HepG2 (cell line): ENCODE data around the gene ACAN. TPM values are rescaled to one million over a fixed set of nuclear protein-coding genes. Genes with fewer than 3 reads are reported as not detected.

Source experiments
- ATAC-seq: fragments of 200-7000 bp; cut with Tn5 transposase; 3 replicates; pipeline ENCODE4 v1.9.1; 2020; ENCODE audit warnings: mild to moderate bottlenecking, moderate library complexity
- BruUV-seq: library from RNA; stranded (reverse); fragments of 400-500 nt; replicated peaks from 2 replicates; lab custom pipeline; 2021; lab: Mats Ljungman, UMichigan
- CTCF ChIA-PET: fragments of 300-600 bp; formaldehyde crosslinking; extraction: SDS; loops from one replicate; lab custom pipeline; 2021; ENCODE audit warnings: low total read pairs, inconsistent platforms, low intra/inter-chr PET ratio; lab: Yijun Ruan, JAX
- POLR2A ChIA-PET: fragments of 350-600 bp; sonication (Branson Sonifier 250); formaldehyde crosslinking; loops from one replicate; lab custom pipeline; 2020; ENCODE audit warnings: antibody characterized with exemption, inconsistent platforms; lab: Yijun Ruan, JAX
- DNase-seq: peaks from one replicate; pipeline ENCODE4 v3.0.0-alpha.2; 2015; ENCODE audit warnings: low spot score
- FAIRE-seq: peaks from 3 replicates; lab custom pipeline; 2011; peaks lifted over from hg19 to GRCh38; lab: Jason Lieb, UNC
- H2AFZ ChIP-seq: one replicate; pipeline ENCODE4 v1.6.1; 2011; ENCODE audit warnings: low read length, inconsistent platforms
- H3K27ac ChIP-seq: fragments of 300-600 bp; 3 replicates; pipeline ENCODE4 v1.8.0; 2011; ENCODE audit warnings: mixed run types, mild to moderate bottlenecking, mixed read lengths, low read length, inconsistent platforms; ENCODE audit not compliant: insufficient read depth; ENCODE audit errors: extremely low read length
- H3K27me3 ChIP-seq, 2 experiments: fragments of 200-600 bp in 1 of 2; 2 replicates in 1 of 2; 3 replicates in 1 of 2; pipeline versions ENCODE4 v1.6.0 to v1.8.0; 2011; ENCODE audit warnings: low read length in 2 of 2, mild to moderate bottlenecking in 2 of 2, moderate library complexity in 2 of 2, inconsistent platforms in 1 of 2; ENCODE audit not compliant: insufficient read depth in 2 of 2, control insufficient read depth in 1 of 2
- H3K36me3 ChIP-seq, 2 experiments: fragments of 200-600 bp in 1 of 2; replicated peaks in 1 of 2; 2 replicates in 1 of 2; 3 replicates in 1 of 2; pipeline versions ENCODE4 v1.5.1 to v1.8.0; 2011; ENCODE audit warnings: low read length in 2 of 2, inconsistent platforms in 1 of 2; ENCODE audit not compliant: insufficient read depth in 2 of 2, control insufficient read depth in 1 of 2
- H3K4me1 ChIP-seq: 2 replicates; pipeline ENCODE4 v1.5.1; 2012; ENCODE audit warnings: low read length, inconsistent platforms; ENCODE audit not compliant: insufficient read depth
- H3K4me2 ChIP-seq: 2 replicates; pipeline ENCODE4 v1.6.0; 2011; ENCODE audit warnings: low read depth, low read length, inconsistent platforms
- H3K4me3 ChIP-seq, 3 experiments: fragments of 200-600 bp in 1 of 3; sonication (generic), shearing (Covaris generic) in 1 of 3; replicated peaks in 1 of 3; 2 replicates each; pipeline ENCODE4 v1.5.1; 2011 to 2016; ENCODE audit warnings: low read length in 3 of 3, inconsistent platforms in 2 of 3, low read depth in 2 of 3, mild to moderate bottlenecking in 2 of 3, control low read depth in 1 of 3, mixed read lengths in 1 of 3; ENCODE audit not compliant: insufficient read depth in 1 of 3
- H3K79me2 ChIP-seq: one replicate; pipeline ENCODE4 v1.6.1; 2011; ENCODE audit warnings: low read length, inconsistent platforms; ENCODE audit not compliant: insufficient read depth
- H3K9ac ChIP-seq: 2 replicates; pipeline ENCODE4 v1.6.0; 2011; ENCODE audit warnings: mild to moderate bottlenecking, low read depth, low read length, inconsistent platforms; ENCODE audit not compliant: insufficient read depth
- H3K9me3 ChIP-seq: 2 replicates; pipeline ENCODE4 v1.5.1; 2012; ENCODE audit warnings: mild to moderate bottlenecking, low read length
- H4K20me1 ChIP-seq: 2 replicates; pipeline ENCODE4 v1.6.0; 2011; ENCODE audit warnings: inconsistent platforms, mild to moderate bottlenecking, low read length, moderate library complexity; ENCODE audit not compliant: insufficient read depth
- NCOA5 ChIP-seq: sonication (generic); formaldehyde crosslinking; IDR thresholded peaks from 2 replicates; pipeline ENCODE4 v1.4.0; 2020; ENCODE audit warnings: missing genetic modification reagents
- SETDB1 ChIP-seq: sonication (generic); formaldehyde crosslinking; IDR thresholded peaks from 2 replicates; pipeline ENCODE4 v1.5.1; 2020; ENCODE audit warnings: missing genetic modification reagents, mild to moderate bottlenecking, borderline replicate concordance
- ZFAT ChIP-seq: sonication (generic); formaldehyde crosslinking; conservative IDR thresholded peaks from 2 replicates; pipeline ENCODE4 v1.8.1; 2023; ENCODE audit warnings: missing genetic modification reagents, inconsistent platforms
- ZNF44 ChIP-seq: sonication (generic); formaldehyde crosslinking; IDR thresholded peaks from 2 replicates; pipeline ENCODE4 v1.5.1; 2020; ENCODE audit warnings: mild to moderate bottlenecking, missing genetic modification reagents
- ZNF589 ChIP-seq: sonication (generic); formaldehyde crosslinking; conservative IDR thresholded peaks from 2 replicates; pipeline ENCODE4 v1.8.0; 2022; ENCODE audit warnings: mild to moderate bottlenecking, moderate library complexity, missing genetic modification reagents
- ZNF879 ChIP-seq: sonication (generic); formaldehyde crosslinking; IDR thresholded peaks from 2 replicates; pipeline ENCODE4 v1.8.1; 2023; ENCODE audit warnings: missing genetic modification reagents
- WGBS: methylation state at CpG from one replicate; pipeline ENCODE4 v1.1.6; 2017; ENCODE audit warnings: low lambda C conversion rate; 5-methylcytosine and 5-hydroxymethylcytosine counted together
- in situ Hi-C: cut with HindIII; loops from 2 replicates; pipeline ENCODE4 v1.10.0; 2017; ENCODE audit warnings: low pct_unique_long_range_greater_than_20kb; ENCODE audit not compliant: extremely low pct_ligation_motif_present
- intact Hi-C: fragments of 100-400 bp; cut with micrococcal nuclease; formaldehyde crosslinking; loops from one replicate; pipeline ENCODE4 v1.10.0; 2022; ENCODE audit not compliant: unreplicated experiment
- polyA plus RNA-seq, 8 experiments: library from polyadenylated mRNA; depleted of rRNA in 3 of 8; stranded (reverse) in 7 of 8; unstranded in 1 of 8; fragments of >200 nt; fragmentation: Illumina TruSeq in 4 of 8; extraction: Trizol in 4 of 8; gene quantifications; 2 replicates each; pipeline versions ENCODE4 v1.2.1 to v1.2.3, GENCODE V29; 2011 to 2016; ENCODE audit warnings: low read depth in 4 of 8, missing spikeins in 1 of 8, mixed read lengths in 1 of 8; ENCODE audit not compliant: insufficient read depth in 1 of 8
- total RNA-seq, 5 experiments: library from RNA; depleted of rRNA; stranded (reverse); fragments of >200 nt; fragmentation: Illumina TruSeq; extraction: Trizol; gene quantifications; 2 replicates each; pipeline ENCODE4 v1.2.3, GENCODE V29; 2016; ENCODE audit warnings: low read depth in 1 of 5
- TF ChIP-seq, protein P1 (sequence below): IDR thresholded peaks from 2 replicates; pipeline ENCODE4 v1.6.1; 2016; ENCODE audit warnings: mild to moderate bottlenecking, missing biosample characterization, missing genetic modification reagents
- TF ChIP-seq, protein P2 (sequence below): IDR thresholded peaks from 2 replicates; pipeline ENCODE4 v1.6.1; 2016; ENCODE audit warnings: missing biosample characterization, missing genetic modification reagents, low read depth
- TF ChIP-seq, protein P3 (sequence below): fragments of 450-650 bp; IDR thresholded peaks from 2 replicates; pipeline ENCODE4 v1.6.1; 2017
- TF ChIP-seq, protein P4 (sequence below): sonication (generic); formaldehyde crosslinking; IDR thresholded peaks from 2 replicates; pipeline ENCODE4 v1.4.0; 2020; ENCODE audit warnings: mild to moderate bottlenecking, missing genetic modification reagents

Gene ACAN
- total and polyA plus RNA-seq, 2 of the 13 experiments (the other 11 are each of a cell fraction or from before 2014, with no cell fraction given): not detected

DNA sequence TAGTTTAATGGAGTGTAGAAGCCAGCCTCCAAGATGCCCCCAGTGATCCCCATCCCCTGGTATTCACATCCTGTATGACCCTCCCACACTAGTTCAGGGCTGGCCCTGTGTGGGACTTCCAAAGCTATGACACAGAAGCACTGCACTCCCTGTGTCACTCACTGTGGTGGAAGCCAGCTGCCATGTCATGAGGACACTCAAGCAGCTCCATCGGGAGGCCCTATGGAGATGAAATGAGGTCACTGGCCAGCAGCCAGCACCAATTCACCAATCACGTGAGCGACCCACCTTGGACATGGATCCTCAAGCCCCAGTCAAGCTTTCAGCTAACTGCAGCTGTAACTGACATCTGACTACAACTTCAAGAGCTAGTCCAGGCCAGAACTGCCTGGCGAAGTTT is 3.9 kb upstream of the ACAN start (continued):
- TF ChIP-seq, protein P1, sequence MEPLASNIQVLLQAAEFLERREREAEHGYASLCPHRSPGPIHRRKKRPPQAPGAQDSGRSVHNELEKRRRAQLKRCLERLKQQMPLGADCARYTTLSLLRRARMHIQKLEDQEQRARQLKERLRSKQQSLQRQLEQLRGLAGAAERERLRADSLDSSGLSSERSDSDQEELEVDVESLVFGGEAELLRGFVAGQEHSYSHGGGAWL: no peak
- no peak for TF ChIP-seq ZFAT
- TF ChIP-seq, protein P2, sequence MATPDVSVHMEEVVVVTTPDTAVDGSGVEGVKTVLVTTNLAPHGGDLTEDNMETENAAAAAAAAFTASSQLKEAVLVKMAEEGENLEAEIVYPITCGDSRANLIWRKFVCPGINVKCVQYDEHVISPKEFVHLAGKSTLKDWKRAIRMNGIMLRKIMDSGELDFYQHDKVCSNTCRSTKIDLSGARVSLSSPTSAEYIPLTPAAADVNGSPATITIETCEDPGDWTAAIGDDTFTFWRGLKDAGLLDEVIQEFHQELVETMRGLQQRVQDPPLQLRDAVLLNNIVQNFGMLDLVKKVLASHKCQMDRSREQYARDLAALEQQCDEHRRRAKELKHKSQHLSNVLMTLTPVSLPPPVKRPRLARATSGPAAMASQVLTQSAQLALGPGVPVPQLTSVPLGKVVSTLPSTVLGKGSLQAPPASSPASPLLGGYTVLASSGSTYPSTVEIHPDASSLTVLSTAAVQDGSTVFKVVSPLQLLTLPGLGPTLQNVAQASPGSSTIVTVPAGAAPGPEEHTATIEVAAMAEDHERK (CRISPR knock-in tag): no peak
- TF ChIP-seq ZNF44 (CRISPR knock-in tag): no peak
- TF ChIP-seq ZNF589 (CRISPR knock-in tag): no peak
- TF ChIP-seq NCOA5 (CRISPR knock-in tag): no peak
- TF ChIP-seq, protein P3, sequence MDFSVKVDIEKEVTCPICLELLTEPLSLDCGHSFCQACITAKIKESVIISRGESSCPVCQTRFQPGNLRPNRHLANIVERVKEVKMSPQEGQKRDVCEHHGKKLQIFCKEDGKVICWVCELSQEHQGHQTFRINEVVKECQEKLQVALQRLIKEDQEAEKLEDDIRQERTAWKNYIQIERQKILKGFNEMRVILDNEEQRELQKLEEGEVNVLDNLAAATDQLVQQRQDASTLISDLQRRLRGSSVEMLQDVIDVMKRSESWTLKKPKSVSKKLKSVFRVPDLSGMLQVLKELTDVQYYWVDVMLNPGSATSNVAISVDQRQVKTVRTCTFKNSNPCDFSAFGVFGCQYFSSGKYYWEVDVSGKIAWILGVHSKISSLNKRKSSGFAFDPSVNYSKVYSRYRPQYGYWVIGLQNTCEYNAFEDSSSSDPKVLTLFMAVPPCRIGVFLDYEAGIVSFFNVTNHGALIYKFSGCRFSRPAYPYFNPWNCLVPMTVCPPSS: no peak
- TF ChIP-seq ZNF879 (CRISPR knock-in tag): no peak

DNA sequence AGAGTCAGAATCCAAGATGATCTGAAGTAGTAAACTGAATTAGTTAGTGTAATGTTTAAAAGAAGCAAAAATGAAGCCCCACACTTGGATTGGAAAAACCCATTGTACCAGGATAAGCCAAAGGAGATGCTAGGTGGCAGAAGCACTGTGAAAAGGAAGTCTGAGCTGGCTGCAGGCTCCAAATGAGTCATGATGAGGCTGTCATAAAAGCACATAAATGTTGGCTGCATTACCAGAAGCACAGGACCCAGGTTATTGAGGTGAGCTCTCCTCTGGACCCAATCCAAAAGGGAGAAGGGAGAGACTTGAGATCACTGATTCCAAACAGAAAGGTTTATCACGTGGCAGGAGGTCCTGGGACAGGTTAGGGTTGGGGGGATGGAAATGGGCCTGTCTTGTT is 3.2 kb upstream of the ACAN start:
- H3K4me1 ChIP-seq: no peaks in the 10 kb centered on the region
- H3K9me3 ChIP-seq: no peaks in the 10 kb centered on the region
- H3K9ac ChIP-seq: no peak overlapping the region
- no peaks in the 10 kb centered on the region for H4K20me1 ChIP-seq
- H3K36me3 ChIP-seq: no peaks in the 10 kb centered on the region
- no peak overlapping the region for H3K4me3 ChIP-seq
- H3K4me2 ChIP-seq: no peak overlapping the region
- in situ Hi-C loops: no loop called here
- peaks cover 2 to 49% of the 10 kb centered on the region in 2 experiments; a peak in 3 of 5 replicates for H3K27me3 ChIP-seq
- DNase-seq (no peak), ATAC-seq (no peak), FAIRE-seq (no peak)
- no peak overlapping the region for H3K27ac ChIP-seq
- H3K79me2 ChIP-seq: no peaks in the 10 kb centered on the region
- intact Hi-C loops: no loop called here
- POLR2A ChIA-PET: no interaction called here
- no peak overlapping the region for H2AFZ ChIP-seq
- WGBS: 0% methylated on average over 1 of the region's 1 CpG
- no TSS peak for BruUV-seq
- CTCF ChIA-PET: no interaction called here
- TF ChIP-seq, protein P4, sequence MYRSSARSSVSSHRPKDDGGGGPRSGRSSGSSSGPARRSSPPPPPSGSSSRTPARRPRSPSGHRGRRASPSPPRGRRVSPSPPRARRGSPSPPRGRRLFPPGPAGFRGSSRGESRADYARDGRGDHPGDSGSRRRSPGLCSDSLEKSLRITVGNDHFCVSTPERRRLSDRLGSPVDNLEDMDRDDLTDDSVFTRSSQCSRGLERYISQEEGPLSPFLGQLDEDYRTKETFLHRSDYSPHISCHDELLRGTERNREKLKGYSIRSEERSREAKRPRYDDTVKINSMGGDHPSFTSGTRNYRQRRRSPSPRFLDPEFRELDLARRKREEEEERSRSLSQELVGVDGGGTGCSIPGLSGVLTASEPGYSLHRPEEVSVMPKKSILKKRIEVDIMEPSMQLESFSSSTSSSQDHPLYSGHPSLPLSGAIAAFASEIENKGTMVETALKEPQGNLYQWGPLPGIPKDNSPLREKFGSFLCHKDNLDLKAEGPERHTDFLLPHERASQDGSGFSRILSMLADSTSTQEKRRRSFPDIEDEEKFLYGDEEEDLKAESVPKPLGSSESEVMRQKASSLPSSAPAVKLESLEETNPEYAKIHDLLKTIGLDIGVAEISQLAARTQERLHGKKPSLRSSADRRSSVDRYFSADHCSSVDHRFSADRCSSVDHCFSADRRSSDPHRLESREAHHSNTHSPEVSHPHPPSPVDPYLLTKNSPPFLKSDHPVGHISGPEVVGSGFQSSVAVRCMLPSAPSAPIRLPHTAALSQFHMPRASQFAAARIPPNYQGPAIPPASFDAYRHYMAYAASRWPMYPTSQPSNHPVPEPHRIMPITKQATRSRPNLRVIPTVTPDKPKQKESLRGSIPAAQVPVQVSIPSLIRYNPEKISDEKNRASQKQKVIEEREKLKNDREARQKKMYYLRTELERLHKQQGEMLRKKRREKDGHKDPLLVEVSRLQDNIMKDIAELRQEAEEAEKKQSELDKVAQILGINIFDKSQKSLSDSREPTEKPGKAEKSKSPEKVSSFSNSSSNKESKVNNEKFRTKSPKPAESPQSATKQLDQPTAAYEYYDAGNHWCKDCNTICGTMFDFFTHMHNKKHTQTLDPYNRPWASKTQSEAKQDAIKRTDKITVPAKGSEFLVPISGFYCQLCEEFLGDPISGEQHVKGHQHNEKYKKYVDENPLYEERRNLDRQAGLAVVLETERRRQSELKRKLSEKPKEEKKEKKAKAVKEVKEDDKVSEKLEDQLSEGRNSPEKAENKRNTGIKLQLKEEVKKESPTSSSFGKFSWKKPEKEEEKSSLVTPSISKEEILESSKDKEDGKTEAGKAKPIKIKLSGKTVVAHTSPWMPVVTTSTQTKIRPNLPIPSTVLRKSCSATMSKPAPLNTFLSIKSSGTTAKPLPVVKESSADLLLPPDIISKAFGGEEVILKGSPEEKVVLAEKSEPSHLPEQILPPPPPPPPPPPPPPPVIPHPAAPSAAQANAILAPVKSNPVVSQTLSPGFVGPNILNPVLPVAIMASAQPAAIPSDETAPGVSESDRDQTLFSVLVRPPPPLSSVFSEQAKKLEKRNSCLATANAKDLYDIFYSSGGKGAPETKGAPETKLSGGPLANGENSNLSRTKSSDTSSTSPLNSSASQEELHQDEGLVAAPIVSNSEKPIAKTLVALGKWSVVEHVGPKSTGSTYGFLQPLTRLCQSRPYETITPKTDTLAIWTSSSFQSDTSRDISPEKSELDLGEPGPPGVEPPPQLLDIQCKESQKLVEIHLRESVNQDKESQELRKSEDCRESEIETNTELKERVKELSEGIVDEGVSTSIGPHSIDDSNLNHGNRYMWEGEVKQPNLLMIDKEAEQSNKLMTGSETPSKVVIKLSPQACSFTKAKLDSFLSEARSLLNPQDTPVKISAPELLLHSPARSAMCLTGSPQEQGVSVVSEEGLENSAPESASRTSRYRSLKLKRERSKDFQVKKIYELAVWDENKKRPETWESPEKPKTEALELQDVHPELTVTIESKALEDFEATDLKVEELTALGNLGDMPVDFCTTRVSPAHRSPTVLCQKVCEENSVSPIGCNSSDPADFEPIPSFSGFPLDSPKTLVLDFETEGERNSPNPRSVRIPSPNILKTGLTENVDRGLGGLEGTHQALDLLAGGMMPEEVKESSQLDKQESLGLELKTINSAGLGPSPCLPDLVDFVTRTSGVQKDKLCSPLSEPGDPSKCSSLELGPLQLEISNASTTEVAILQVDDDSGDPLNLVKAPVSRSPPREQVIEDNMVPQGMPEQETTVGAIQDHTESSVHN (CRISPR knock-in tag): no peak
- no peak for TF ChIP-seq SETDB1 (CRISPR knock-in tag)
